Ishikawa (cell line): ENCODE data around the gene CNTN4.

Experiments used
- RAD21 ChIP-seq: IDR thresholded peaks from 2 replicates; pipeline ENCODE4 v1.6.1; 2012; ENCODE audit warnings: low read depth
- REST ChIP-seq: IDR thresholded peaks from 2 replicates; pipeline ENCODE4 v1.6.1; 2012; ENCODE audit warnings: low read depth, mild to moderate bottlenecking
- TF ChIP-seq, protein P1 (sequence below): IDR thresholded peaks from 2 replicates; pipeline ENCODE4 v1.6.1; 2012

DNA sequence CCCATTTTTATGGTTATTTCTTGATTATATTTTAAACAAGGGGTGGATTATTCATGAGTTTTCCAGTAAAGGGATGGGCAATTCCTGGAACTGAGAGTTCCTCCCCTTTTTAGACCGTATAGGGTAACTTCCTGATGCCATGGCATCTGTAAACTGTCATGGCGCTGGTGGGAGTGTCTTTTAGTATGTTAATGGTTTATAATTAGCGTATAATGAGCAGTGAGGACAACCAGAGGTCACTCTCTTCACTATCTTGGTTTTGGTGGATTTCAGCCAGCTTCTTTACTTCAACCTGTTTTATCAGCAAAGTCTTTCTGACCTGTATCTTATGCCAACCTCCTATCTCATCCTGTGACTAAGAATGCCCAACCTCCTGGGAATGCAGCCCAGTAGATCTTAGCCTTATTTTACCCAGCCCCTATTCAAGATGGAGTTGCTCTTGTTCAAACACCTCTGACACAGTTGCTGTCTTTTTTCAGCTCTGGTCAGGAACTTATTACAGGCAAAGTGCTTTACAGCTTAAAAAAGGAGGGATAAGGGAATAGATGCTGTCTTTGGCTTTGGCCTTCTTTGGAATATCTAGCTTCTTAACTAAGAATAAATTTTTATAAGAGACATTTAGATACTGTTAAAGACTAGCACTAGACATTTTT, 257.8 kb downstream of the CNTN4 start:
- TF ChIP-seq RAD21, result no peak
- no peak for TF ChIP-seq REST
- TF ChIP-seq, protein P1, sequence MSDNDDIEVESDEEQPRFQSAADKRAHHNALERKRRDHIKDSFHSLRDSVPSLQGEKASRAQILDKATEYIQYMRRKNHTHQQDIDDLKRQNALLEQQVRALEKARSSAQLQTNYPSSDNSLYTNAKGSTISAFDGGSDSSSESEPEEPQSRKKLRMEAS, result no peak
